ENCODE results near the gene HSF2BP. TPM values are rescaled to one million over a fixed set of nuclear protein-coding genes. Genes with fewer than 3 reads are reported as not detected.
"Not testable (repeated sequence)": the region's sequence is repeated elsewhere in the genome, so short reads cannot be mapped to it uniquely, and the experiment has no call there.

Gene HSF2BP
- total and polyA plus RNA-seq, 5 experiments from 2014 or later: 0.22 to 0.68 (median 0.64) TPM

DNA sequence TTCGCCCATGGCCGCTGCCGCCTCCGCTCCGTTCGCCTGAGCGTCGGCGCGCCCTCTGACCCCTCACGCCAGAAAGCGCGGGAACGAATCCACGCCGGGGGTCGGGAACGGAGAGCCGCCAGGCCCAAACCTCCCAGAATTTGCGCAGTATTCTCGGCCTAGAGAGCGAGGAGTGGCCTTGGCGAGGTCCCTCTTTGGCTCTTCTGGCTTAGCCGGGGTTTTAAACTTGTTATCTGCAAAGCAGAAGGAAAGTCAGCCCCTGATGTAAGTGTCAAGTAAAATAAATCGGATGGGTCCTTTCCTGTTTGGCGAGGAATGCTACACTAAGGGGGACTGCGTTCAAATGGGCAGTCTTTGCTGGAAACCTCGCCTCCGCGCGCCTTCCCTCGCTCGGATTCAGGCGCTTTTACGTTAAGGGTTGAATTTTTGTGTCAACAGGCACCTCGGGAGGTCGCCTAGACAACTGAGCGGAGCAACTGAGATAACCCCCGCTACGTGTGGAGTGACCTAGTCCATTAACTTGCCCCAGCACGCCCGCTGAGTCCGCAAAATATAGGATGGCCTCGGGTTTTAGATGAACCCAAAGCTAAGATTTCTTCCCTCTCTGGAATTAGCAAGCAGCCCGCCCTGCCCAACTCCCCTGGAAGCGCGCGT, 1.1 kb downstream of the HSF2BP start:
- ATAC-seq (no peak), DNase-seq (no peak)
- H3K27ac Mint-ChIP-seq: peak overlapping the region in 4 of 10 donors; percentile 13 to 94 (median 36)
- no peaks in the 10 kb centered on the region for H3K9me3 Mint-ChIP-seq
- peaks cover 0 to 21% (median 2%) of the 10 kb centered on the region in 3 donors for H3K36me3 Mint-ChIP-seq
- POLR2A ChIA-PET: interaction anchor here (0.6 to 1.5 kb wide), 3 partner anchors 68 to 766 kb away, joined by 3 to 4 read pairs (median 4); partner anchors contain the start of gene NDUFV3
- peak overlapping the region in 5 of 10 donors; percentile 7 to 65 (median 42) for H3K4me3 Mint-ChIP-seq
- H3K4me1 Mint-ChIP-seq: peaks cover 23 to 49% (median 42%) of the 10 kb centered on the region in 4 donors
- no peaks in the 10 kb centered on the region for H3K27me3 Mint-ChIP-seq

DNA sequence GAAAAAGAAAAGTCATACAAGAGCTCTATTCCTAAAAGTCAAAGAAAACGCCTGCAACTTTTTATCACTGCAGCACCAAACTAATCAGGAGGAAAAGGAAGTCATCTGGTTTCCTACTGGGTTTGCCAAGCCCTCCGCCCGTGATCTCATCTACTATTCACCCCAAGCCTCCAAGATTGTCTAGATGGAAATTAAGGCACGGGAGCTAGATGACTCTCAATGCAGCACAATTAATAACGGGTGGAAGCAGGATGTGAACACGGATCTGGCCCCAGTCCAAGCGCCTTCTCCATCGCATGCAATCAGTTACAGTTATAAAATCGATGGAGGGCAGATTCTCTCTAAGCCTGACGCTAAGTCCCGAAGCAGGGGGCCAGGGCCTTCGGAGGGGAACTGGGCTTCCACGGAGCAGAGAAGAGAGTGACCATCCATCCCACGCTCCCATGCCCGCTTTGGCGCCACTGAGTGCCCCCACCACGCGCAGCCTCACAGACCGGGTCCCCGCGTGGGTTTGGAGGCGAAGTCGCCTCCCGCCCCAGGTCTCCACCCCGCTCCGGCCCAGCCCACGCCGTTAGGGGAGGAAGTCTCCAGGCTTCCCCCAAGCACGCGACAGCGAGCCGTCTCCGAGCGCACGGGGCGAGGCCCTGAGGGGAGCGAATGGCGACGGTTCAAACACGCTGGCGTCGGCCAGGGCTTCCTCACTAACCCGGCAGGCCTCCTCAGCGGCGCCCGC, 1.8 kb downstream of the HSF2BP start:
- H3K9me3 Mint-ChIP-seq: no peaks in the 10 kb centered on the region
- H3K27me3 Mint-ChIP-seq: no peaks in the 10 kb centered on the region
- peaks cover 0 to 14% (median 2%) of the 10 kb centered on the region in 3 donors for H3K36me3 Mint-ChIP-seq
- POLR2A ChIA-PET: interaction anchor here (1.5 kb wide), 1 partner anchor 10 kb away, joined by 3 read pairs; no protein-coding TSS in a partner anchor
- H3K4me1 Mint-ChIP-seq: peaks cover 23 to 42% (median 35%) of the 10 kb centered on the region in 4 donors
- H3K4me3 Mint-ChIP-seq: peak overlapping the region; percentile 33 to 74 (median 64)
- DNase-seq (no peak), ATAC-seq (no peak)
- H3K27ac Mint-ChIP-seq: peak overlapping the region; percentile 40 to 85 (median 62)

- POLR2A ChIA-PET: no interaction called here
- peaks cover 7 to 17% (median 12%) of the 10 kb centered on the region in 4 donors for H3K4me1 Mint-ChIP-seq
- DNase-seq (no peak), ATAC-seq (no peak)
- peak overlapping the region in 1 of 10 donors; percentile 56 for H3K4me3 Mint-ChIP-seq
- no peaks in the 10 kb centered on the region for H3K9me3 Mint-ChIP-seq
- H3K27me3 Mint-ChIP-seq: peaks cover 0 to 5% (median 0%) of the 10 kb centered on the region in 5 donors
- H3K36me3 Mint-ChIP-seq: no peaks in the 10 kb centered on the region
- H3K27ac Mint-ChIP-seq: peak overlapping the region in 1 of 10 donors; percentile 74
These were observed 4.3 kb downstream of the HSF2BP start for GRCh38 chr21:43654806-43655489.

GRCh38 chr21:43653626-43654025, 5.7 kb downstream of the HSF2BP start:
- Mint-ChIP-seq H3K4me3 (no peak overlapping the region), H3K27me3 (peaks cover 0 to 5% (median 0%) of the 10 kb centered on the region in 5 donors), H3K9me3 (no peaks in the 10 kb centered on the region), H3K4me1 (peaks cover 3 to 8% (median 7%) of the 10 kb centered on the region in 4 donors), H3K27ac (peak overlapping the region in 1 of 10 donors; percentile 9), H3K36me3 (no peaks in the 10 kb centered on the region)
- ATAC-seq (no peak), DNase-seq (no peak)
- POLR2A ChIA-PET: no interaction called here

GRCh38 chr21:43652616-43653015, 6.7 kb downstream of the HSF2BP start:
- Mint-ChIP-seq H3K36me3 (no peaks in the 10 kb centered on the region), H3K27ac (peak overlapping the region in 1 of 10 donors; percentile 17), H3K4me1 (peaks cover 3 to 11% (median 7%) of the 10 kb centered on the region in 4 donors), H3K9me3 (no peaks in the 10 kb centered on the region), H3K27me3 (peaks cover 0 to 5% (median 0%) of the 10 kb centered on the region in 5 donors), H3K4me3 (no peak overlapping the region)
- ATAC-seq: no peak
- no peak for DNase-seq
- POLR2A ChIA-PET: no interaction called here

GRCh38 chr21:43651926-43652325, 7.4 kb downstream of the HSF2BP start:
- H3K4me1 Mint-ChIP-seq, H3K27me3 Mint-ChIP-seq, ATAC-seq, POLR2A ChIA-PET, DNase-seq, H3K4me3 Mint-ChIP-seq, H3K9me3 Mint-ChIP-seq, H3K36me3 Mint-ChIP-seq: not testable (repeated sequence)
- H3K27ac Mint-ChIP-seq: peak overlapping the region in 2 of 10 donors; percentile 17 to 55

DNA sequence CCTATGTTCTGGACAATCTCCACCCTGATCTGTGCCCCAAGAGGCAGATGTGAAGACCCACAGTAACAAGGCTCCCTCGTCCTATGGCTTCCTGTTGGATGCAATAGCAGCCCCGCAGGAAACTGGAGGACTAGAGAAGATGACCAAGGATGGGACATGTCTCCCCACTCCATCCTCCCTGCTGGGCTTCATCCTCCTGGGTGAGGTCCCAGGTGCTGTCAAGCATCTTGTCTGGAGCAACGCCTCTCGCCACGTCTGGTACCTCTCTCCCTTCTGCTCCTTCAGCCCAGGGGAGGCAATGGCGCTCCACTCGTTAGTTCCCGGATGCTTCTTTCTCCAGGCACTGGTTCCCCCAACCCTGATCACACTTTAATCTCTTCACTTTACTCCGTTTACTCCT, 11.1 kb downstream of the HSF2BP start:
- ATAC-seq: no peak
- Mint-ChIP-seq H3K27me3 (peaks cover 0 to 5% (median 0%) of the 10 kb centered on the region in 5 donors), H3K4me1 (peaks cover 15 to 22% (median 15%) of the 10 kb centered on the region in 4 donors), H3K9me3 (no peaks in the 10 kb centered on the region), H3K27ac (no peak overlapping the region), H3K4me3 (peak overlapping the region in 1 of 10 donors; percentile 9), H3K36me3 (no peaks in the 10 kb centered on the region)
- POLR2A ChIA-PET: interaction anchor here (1.6 kb wide), 1 partner anchor 8 kb away, joined by 3 read pairs; no protein-coding TSS in a partner anchor
- no peak for DNase-seq

DNA sequence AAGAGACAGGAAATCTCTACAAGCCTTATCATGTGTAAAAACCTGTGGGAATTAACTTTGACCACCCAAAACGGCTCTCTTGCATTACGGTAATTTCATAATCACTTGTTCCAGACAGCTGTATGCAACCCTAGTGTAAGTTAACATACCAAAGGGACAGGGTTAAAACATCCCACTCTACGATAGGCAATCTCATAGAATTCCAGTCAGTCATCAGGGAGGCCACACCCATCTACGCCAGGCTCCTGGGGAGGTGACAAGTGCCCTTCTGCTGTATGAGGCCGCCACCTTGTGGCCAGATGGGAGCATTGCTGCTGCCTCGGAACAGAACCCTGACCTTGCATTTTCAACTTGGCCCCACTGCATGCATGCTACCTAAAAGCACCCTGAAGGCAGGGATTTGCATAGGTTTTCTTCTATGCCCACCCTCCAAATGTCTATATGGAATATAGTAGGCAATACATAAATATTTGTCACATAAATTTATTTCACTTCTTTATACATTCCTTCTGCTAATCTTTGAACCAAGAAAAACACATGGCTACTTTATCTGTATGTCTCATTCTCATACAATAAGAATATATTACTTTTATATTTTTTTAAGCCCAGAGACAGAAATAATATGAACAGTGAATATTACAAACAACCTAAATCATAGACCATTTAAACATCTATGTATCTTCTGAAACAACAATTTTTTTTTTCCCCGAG, 12.6 kb downstream of the HSF2BP start:
- H3K9me3 Mint-ChIP-seq: no peaks in the 10 kb centered on the region
- peak overlapping the region in 5 of 10 donors; percentile 13 to 60 (median 25) for H3K4me3 Mint-ChIP-seq
- peaks cover 15 to 22% (median 15%) of the 10 kb centered on the region in 4 donors for H3K4me1 Mint-ChIP-seq
- POLR2A ChIA-PET: interaction anchor here (0.6 to 1.6 kb wide), 2 partner anchors 10 to 14 kb away, joined by 3 read pairs; no protein-coding TSS in a partner anchor
- H3K27me3 Mint-ChIP-seq: peaks cover 0 to 5% (median 0%) of the 10 kb centered on the region in 5 donors
- peak overlapping the region in 7 of 10 donors; percentile 19 to 90 (median 79) for H3K27ac Mint-ChIP-seq
- ATAC-seq (peak; percentile 95 to 97), DNase-seq (peak; percentile 74 to 92 (median 82))
- no peaks in the 10 kb centered on the region for H3K36me3 Mint-ChIP-seq

DNA sequence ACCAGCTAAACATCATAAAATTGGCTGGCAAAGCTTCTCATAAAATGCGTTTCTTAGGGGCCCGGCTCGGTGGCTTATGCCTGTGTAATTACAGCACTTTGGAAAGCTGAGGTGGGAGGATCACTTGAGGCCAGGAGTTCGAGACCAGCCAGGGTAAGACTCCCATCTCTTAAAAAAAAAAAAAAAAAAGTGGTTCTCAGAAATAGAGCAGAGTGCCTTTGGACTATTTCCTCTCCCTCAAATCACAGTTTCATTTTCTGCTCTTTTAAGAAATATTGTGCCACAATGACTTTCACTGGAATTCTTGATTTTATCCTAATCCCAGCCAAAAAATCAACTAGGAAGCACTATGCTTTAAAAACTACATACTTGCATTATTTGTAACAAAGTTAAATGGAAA, 13.3 kb downstream of the HSF2BP start:
- ATAC-seq (no peak), DNase-seq (no peak)
- Mint-ChIP-seq H3K36me3 (no peaks in the 10 kb centered on the region), H3K4me1 (peaks cover 15 to 22% (median 15%) of the 10 kb centered on the region in 4 donors), H3K27me3 (peaks cover 0 to 2% (median 0%) of the 10 kb centered on the region in 5 donors), H3K9me3 (no peaks in the 10 kb centered on the region), H3K27ac (peak overlapping the region in 9 of 10 donors; percentile 19 to 94 (median 81)), H3K4me3 (peak overlapping the region in 4 of 10 donors; percentile 11 to 22 (median 13))
- POLR2A ChIA-PET: interaction anchor here (0.6 kb wide), 1 partner anchor 15 kb away, joined by 3 read pairs; no protein-coding TSS in a partner anchor

DNA sequence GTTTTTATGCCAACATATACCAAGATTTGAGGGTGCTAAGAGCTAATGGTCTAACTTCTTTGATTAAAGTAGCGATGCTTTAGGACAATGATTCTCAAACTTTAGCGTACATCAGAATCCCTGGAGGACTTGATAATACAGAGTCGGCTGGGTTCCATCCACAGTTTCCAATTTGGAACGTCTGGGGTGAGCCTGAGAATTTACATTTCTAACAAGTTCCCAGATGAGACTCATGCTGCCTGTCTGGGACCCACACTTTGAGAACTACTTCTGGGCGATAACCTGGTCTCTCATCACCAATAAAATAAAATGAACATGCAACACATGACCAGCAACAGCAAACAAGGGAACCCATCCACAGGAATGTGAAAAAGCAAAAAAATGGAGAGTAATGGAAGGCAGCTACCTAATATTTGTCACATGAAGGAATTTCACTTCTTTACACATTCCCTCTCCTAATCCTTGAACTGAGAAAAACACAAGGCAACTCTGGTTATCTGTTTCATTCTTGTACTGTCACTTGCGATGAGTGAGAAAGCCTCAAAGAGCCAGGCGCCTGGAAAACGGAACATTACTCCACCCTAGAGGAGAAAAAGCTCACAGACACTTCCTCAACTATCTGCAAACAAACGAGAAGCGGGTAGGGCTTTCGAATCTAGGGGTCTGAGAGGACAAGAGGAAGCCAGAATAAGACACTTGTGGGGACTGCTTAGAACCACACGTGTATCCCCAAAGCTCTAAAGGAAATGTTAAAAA, 14.0 kb downstream of the HSF2BP start:
- ATAC-seq (peak; percentile 61 to 65), DNase-seq (peak in 6 of 10 donors; percentile 13 to 51 (median 26))
- Mint-ChIP-seq H3K4me1 (peaks cover 15 to 22% (median 15%) of the 10 kb centered on the region in 4 donors), H3K27me3 (peaks cover 0 to 2% (median 0%) of the 10 kb centered on the region in 5 donors), H3K9me3 (no peaks in the 10 kb centered on the region), H3K27ac (peak overlapping the region in 9 of 10 donors; percentile 19 to 94 (median 81)), H3K36me3 (no peaks in the 10 kb centered on the region), H3K4me3 (peak overlapping the region in 6 of 10 donors; percentile 3 to 42 (median 24))
- POLR2A ChIA-PET: interaction anchor here (0.6 kb wide), 1 partner anchor 69 kb away, joined by 3 read pairs; no protein-coding TSS in a partner anchor

DNA sequence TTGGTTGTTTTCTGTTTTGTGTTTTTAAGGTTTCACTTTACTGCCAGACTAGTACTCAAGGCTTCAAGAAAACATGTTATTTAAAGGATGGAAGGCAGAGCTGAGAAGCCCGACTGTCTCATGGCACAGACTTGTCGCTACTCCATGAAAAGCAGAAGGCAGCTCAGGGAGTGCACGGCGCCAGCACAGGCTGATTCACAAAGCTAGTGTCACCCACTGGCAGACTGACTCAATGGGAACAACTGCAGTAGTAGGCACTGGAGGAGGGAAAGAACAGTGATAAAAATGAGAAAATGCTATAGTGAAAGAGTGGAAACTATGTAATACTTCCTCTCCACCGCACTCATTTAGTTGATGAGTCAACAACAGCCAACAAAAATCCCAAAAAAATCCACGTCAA, 14.7 kb downstream of the HSF2BP start:
- no peak for ATAC-seq
- H3K27me3 Mint-ChIP-seq: peaks cover 0 to 2% (median 0%) of the 10 kb centered on the region in 5 donors
- no peaks in the 10 kb centered on the region for H3K9me3 Mint-ChIP-seq
- H3K4me1 Mint-ChIP-seq: peaks cover 15 to 22% (median 15%) of the 10 kb centered on the region in 4 donors
- POLR2A ChIA-PET: no interaction called here
- DNase-seq: no peak
- H3K36me3 Mint-ChIP-seq: no peaks in the 10 kb centered on the region
- H3K27ac Mint-ChIP-seq: peak overlapping the region in 1 of 10 donors; percentile 74
- H3K4me3 Mint-ChIP-seq: no peak overlapping the region
